ENCODE results near the gene DNAJC5G.

GRCh38 chr2:27308359-27308881 lies 33.2 kb downstream of the DNAJC5G start, which contains the start of gene UCN:
- TF ChIP-seq CTCF (IDR thresholded peaks at IDR 0.05) (no peak), EZH2 (IDR thresholded peaks at IDR 0.05) (no peak)

Data from neural progenitor cell (in vitro differentiated cells).